Measurements from ENCODE around the gene SLC6A2. TPM values are rescaled to one million over a fixed set of nuclear protein-coding genes. Genes with fewer than 3 reads are reported as not detected.

The SLC6A2 gene
- total and polyA plus RNA-seq, 2 of the 13 experiments (the other 11 are each of a cell fraction or from before 2014, with no cell fraction given) = 0.62 to 0.66 TPM

- TF ChIP-seq THRA (CRISPR knock-in tag; IDR thresholded peaks at IDR 0.05; ENCODE audit: borderline replicate concordance) (no peak), ZNF788 (CRISPR knock-in tag; IDR thresholded peaks at IDR 0.05; ENCODE audit: borderline replicate concordance) (no peak), ZNF780A (CRISPR knock-in tag; IDR thresholded peaks at IDR 0.05) (no peak), NCOA1 (CRISPR knock-in tag; IDR thresholded peaks at IDR 0.05) (no peak)
Measured at GRCh38 chr16:55746081-55746480, 90.3 kb downstream of the SLC6A2 start (continued).

GRCh38 chr16:55747785-55748184, 92.0 kb downstream of the SLC6A2 start:
- in situ Hi-C loops (cut with HindIII; ENCODE audit: extremely low pct_ligation_motif_present, low pct_unique_long_range_greater_than_20kb) (no loop called here), intact Hi-C loops (cut with micrococcal nuclease; ENCODE audit: unreplicated experiment) (no loop called here)
- ATAC-seq (no peak), FAIRE-seq (no peak), DNase-seq (ENCODE audit: low spot score) (no peak)
- ChIA-PET CTCF (ENCODE audit: low intra/inter-chr PET ratio, low total read pairs) (no interaction called here), POLR2A (no interaction called here)
- H3K9me3 ChIP-seq (ENCODE audit: low read length) = no peaks in the 10 kb centered on the region
- no peaks in the 10 kb centered on the region for H3K36me3 ChIP-seq (replicated peaks in 1 of 2; ENCODE audit: control insufficient read depth in 1 of 2, insufficient read depth in 2 of 2, low read length in 2 of 2)
- H3K79me2 ChIP-seq (ENCODE audit: insufficient read depth, low read length) = no peaks in the 10 kb centered on the region
- no peak for TF ChIP-seq POLR2G (IDR thresholded peaks at IDR 0.05; ENCODE audit: low read depth, low read length)
- TF ChIP-seq ZNF660 (CRISPR knock-in tag; IDR thresholded peaks at IDR 0.05; ENCODE audit: borderline replicate concordance, low read depth) = no peak
- TF ChIP-seq LBX2 (CRISPR knock-in tag; IDR thresholded peaks at IDR 0.05; ENCODE audit: borderline replicate concordance) = no peak
- TF ChIP-seq ZSCAN21 (CRISPR knock-in tag; IDR thresholded peaks at IDR 0.05; ENCODE audit: borderline replicate concordance) = no peak
- TF ChIP-seq SAFB2 (CRISPR knock-in tag; IDR thresholded peaks at IDR 0.05; ENCODE audit: borderline replicate concordance, low read depth) = no peak
- no peak for TF ChIP-seq DPF2 (CRISPR knock-in tag; IDR thresholded peaks at IDR 0.05; ENCODE audit: borderline replicate concordance, low read depth)
- H3K4me2 ChIP-seq (ENCODE audit: low read depth, low read length) = no peak overlapping the region
- H4K20me1 ChIP-seq (ENCODE audit: insufficient read depth, low read length) = no peaks in the 10 kb centered on the region
- no peak overlapping the region for H2AFZ ChIP-seq (ENCODE audit: low read length)
- peaks cover 7% of the 10 kb centered on the region; the same call in 1 of the 2 replicates for H3K4me1 ChIP-seq (ENCODE audit: insufficient read depth, low read length)
- peaks cover 0 to 17% of the 10 kb centered on the region in 2 experiments; a peak in 2 of 5 replicates for H3K27me3 ChIP-seq (ENCODE audit: control insufficient read depth in 1 of 2, insufficient read depth in 2 of 2, low read length in 2 of 2)
- BruUV-seq (replicated peaks) = no TSS peak
- H3K9ac ChIP-seq (ENCODE audit: insufficient read depth, low read depth, low read length) = no peak overlapping the region
- H3K27ac ChIP-seq (ENCODE audit: extremely low read length, insufficient read depth, low read length) = no peak overlapping the region
- 47% methylated on average over 4 of the region's 4 CpGs for WGBS (ENCODE audit: low lambda C conversion rate)
- H3K4me3 ChIP-seq (replicated peaks in 1 of 3; ENCODE audit: insufficient read depth in 1 of 3, low read depth in 2 of 3, low read length in 3 of 3) = no peak overlapping the region
